Measurements from ENCODE around the gene ASB7.

Gene ASB7

DNA sequence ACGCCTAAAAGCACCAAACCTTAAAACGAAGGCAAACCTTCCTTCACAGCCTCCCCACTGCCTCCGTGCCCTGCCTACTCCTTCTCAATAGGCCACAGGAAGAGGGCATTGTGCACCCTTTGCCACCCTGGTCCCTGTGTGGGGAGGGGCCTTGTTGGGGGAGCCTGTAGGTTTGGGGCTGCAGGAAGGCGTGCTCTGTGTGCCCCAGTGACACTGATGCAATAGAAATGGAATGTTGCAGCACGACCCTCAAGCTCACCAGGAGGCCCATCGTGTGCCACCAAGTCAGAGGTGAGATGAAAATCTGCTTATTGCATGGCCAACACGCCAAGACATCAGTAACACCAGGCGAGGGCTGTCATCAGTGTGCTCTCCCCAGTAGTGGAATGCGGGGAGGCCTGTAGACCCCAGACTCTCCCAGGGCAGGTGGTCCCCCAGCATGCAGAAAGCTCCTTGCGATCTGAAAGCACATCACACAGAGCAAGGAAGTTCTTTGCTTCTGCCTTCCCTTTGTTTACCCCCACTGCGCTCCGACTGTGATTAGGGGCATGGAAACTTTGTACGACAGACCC is 86.2 kb downstream of the ASB7 start:
- no peak overlapping the region for H3K9ac ChIP-seq (ENCODE audit: low read depth, low read length)
- H3K4me3 ChIP-seq (ENCODE audit: low read length): no peak overlapping the region
- no peaks in the 10 kb centered on the region for H3K27me3 ChIP-seq (ENCODE audit: control insufficient read depth, insufficient read depth, low read length)
- H3K4me2 ChIP-seq (ENCODE audit: low read length): peak overlapping the region; percentile 83
- peaks cover 31% of the 10 kb centered on the region for H3K4me1 ChIP-seq (ENCODE audit: control insufficient read depth, insufficient read depth, low read length)
- H3K9me3 ChIP-seq (replicated peaks; ENCODE audit: low read length): no peaks in the 10 kb centered on the region
- H3K36me3 ChIP-seq (ENCODE audit: insufficient read depth, low read length): no peaks in the 10 kb centered on the region

DNA sequence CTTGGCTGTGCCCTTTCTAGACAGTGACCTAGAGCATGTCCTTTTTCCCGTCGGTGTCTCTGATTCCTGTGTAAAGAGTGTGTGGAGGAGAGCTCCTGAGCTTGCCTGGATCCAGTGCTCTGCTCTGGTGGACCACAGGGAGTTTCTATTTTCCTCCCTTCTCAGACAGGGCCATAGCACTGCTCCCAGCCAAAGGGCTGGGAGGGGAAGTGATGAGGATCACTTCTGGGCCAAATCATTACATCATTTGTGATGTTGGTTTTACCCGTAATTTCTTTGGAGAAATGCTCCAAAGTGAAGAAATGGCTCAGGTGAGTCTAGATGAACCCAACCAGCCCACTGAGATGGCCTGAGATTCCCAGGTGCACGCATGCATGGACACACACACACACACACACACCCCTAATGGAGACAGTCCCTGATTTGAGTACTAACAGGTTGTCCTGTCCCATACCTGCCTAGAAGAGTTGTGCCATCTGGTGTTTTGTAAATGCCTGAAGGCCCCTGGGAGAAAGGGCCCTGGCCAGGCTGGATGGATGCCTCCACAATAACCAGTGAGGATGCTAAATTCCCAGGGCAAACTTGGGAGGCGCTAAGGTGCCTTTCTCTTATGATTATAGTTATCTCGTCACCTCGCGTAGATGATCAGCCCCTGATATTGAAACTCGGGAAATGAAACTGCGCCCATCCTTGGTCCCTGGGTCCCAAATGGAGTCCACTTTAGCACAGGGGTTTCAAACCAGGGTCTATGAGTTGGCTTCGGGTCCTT is 86.9 kb downstream of the ASB7 start:
- Histone ChIP-seq H3K36me3 (ENCODE audit: insufficient read depth, low read length) (no peaks in the 10 kb centered on the region), H3K9me3 (replicated peaks; ENCODE audit: low read length) (no peaks in the 10 kb centered on the region), H3K4me2 (ENCODE audit: low read length) (no peak overlapping the region), H3K4me3 (ENCODE audit: low read length) (no peak overlapping the region), H3K9ac (ENCODE audit: low read depth, low read length) (no peak overlapping the region), H3K4me1 (ENCODE audit: control insufficient read depth, insufficient read depth, low read length) (peaks cover 31% of the 10 kb centered on the region), H3K27me3 (ENCODE audit: control insufficient read depth, insufficient read depth, low read length) (no peaks in the 10 kb centered on the region)

DNA sequence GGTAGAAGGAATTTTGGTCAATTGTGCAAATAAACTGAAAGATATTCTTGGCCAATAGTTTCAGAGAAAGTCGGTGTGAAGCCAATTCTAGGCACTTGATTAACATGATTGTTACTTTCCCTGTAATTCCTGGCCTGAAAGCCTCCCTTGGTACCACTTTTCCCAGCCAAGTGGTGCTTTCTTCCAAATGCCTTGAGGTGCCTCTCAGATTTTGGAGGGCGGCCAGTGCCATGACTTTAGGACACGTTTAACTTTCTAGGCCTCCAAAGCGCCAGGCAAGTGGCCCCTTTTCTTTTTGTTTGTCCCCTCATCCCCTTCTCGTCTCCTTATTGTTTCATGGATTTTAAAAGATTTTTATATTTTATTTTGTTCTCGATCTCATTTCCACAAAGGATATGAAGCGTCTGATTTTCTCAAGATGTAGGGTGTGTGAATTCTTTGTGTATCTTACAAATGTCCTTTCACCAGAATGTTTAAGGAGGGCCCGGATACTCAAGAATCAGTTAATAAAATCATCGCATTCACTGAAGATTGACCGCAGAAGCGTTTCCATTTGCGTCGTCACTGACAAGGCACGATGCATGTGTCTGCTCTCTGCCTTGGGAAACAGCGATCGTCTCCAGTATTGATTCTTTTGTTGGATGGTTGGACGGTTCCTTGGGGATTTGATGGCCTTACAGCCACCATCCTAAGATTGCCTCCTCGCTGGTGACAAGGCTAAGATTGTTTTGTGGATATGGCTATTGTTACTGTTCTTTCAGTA is 87.8 kb downstream of the ASB7 start:
- Histone ChIP-seq H3K9ac (ENCODE audit: low read depth, low read length) (no peak overlapping the region), H3K27me3 (ENCODE audit: control insufficient read depth, insufficient read depth, low read length) (no peaks in the 10 kb centered on the region), H3K9me3 (replicated peaks; ENCODE audit: low read length) (no peaks in the 10 kb centered on the region), H3K4me2 (ENCODE audit: low read length) (no peak overlapping the region), H3K4me3 (ENCODE audit: low read length) (no peak overlapping the region), H3K4me1 (ENCODE audit: control insufficient read depth, insufficient read depth, low read length) (peaks cover 31% of the 10 kb centered on the region), H3K36me3 (ENCODE audit: insufficient read depth, low read length) (no peaks in the 10 kb centered on the region)

DNA sequence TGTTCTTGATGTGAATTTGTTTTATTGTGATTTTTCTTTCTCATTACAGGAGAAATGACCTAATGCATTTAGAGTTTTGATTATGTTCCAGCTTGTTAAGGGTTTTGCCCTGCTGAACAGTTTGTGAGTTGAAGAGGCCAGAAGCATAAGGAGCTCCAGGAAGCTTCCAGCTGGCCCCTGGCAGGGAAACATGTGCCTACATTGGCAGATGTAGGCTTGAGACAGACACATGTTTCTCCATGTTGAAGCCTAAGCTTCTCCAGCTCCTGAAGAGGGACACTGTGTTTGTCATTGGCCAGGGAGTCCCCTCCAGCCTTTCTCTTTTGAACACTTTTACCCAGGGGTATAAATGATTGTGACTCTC is 88.4 kb downstream of the ASB7 start:
- no peak overlapping the region for H3K4me3 ChIP-seq (ENCODE audit: low read length)
- H3K4me1 ChIP-seq (ENCODE audit: control insufficient read depth, insufficient read depth, low read length): peaks cover 31% of the 10 kb centered on the region
- H3K36me3 ChIP-seq (ENCODE audit: insufficient read depth, low read length): no peaks in the 10 kb centered on the region
- H3K27me3 ChIP-seq (ENCODE audit: control insufficient read depth, insufficient read depth, low read length): no peaks in the 10 kb centered on the region
- H3K4me2 ChIP-seq (ENCODE audit: low read length): no peak overlapping the region
- no peak overlapping the region for H3K9ac ChIP-seq (ENCODE audit: low read depth, low read length)
- H3K9me3 ChIP-seq (replicated peaks; ENCODE audit: low read length): no peaks in the 10 kb centered on the region

DNA sequence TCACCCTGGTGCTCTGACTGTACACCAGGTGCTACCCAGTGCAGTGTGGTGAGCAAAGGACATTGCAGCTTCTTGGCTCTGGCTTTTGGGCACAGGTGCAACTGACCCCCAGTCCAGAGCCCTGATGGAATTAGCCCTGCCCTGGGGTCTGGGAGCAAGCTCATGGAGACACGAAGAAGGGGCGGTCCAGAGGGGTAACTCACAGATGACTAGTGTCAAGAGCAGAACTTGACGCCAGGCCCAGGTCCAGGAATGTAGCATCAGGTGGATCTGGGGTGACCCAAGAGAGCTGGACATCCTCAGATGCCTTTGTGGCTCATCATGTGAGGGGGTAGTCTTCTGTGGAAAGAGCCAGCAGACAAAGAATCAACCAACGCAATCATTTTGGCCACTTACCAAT is 88.9 kb downstream of the ASB7 start:
- Histone ChIP-seq H3K27me3 (ENCODE audit: control insufficient read depth, insufficient read depth, low read length) (no peaks in the 10 kb centered on the region), H3K4me1 (ENCODE audit: control insufficient read depth, insufficient read depth, low read length) (peaks cover 26% of the 10 kb centered on the region), H3K4me3 (ENCODE audit: low read length) (no peak overlapping the region), H3K9me3 (replicated peaks; ENCODE audit: low read length) (no peaks in the 10 kb centered on the region), H3K4me2 (ENCODE audit: low read length) (no peak overlapping the region), H3K36me3 (ENCODE audit: insufficient read depth, low read length) (no peaks in the 10 kb centered on the region), H3K9ac (ENCODE audit: low read depth, low read length) (no peak overlapping the region)

DNA sequence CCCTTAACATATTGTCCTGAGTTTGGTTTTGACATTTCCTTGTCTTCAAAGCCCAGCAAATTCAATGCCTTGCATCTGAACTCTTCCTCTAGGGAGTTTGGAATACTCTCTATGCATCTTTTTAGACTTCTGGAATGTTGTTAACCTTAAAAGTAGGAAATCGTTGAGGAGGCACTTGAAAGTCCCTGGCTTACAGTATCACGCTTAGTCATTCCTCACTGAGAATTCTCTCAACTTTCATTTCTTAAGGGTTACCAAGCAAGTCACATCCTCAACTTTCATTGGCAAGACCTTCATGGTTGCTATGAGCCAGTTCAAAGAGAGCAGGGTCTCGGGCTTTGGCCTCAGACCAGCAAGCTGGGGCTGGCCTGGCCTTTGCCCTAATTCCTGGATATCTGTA is 89.9 kb downstream of the ASB7 start:
- no peak overlapping the region for H3K4me2 ChIP-seq (ENCODE audit: low read length)
- no peak overlapping the region for H3K4me3 ChIP-seq (ENCODE audit: low read length)
- no peaks in the 10 kb centered on the region for H3K36me3 ChIP-seq (ENCODE audit: insufficient read depth, low read length)
- no peaks in the 10 kb centered on the region for H3K27me3 ChIP-seq (ENCODE audit: control insufficient read depth, insufficient read depth, low read length)
- H3K9me3 ChIP-seq (replicated peaks; ENCODE audit: low read length): no peaks in the 10 kb centered on the region
- no peak overlapping the region for H3K9ac ChIP-seq (ENCODE audit: low read depth, low read length)
- peaks cover 19% of the 10 kb centered on the region for H3K4me1 ChIP-seq (ENCODE audit: control insufficient read depth, insufficient read depth, low read length)

DNA sequence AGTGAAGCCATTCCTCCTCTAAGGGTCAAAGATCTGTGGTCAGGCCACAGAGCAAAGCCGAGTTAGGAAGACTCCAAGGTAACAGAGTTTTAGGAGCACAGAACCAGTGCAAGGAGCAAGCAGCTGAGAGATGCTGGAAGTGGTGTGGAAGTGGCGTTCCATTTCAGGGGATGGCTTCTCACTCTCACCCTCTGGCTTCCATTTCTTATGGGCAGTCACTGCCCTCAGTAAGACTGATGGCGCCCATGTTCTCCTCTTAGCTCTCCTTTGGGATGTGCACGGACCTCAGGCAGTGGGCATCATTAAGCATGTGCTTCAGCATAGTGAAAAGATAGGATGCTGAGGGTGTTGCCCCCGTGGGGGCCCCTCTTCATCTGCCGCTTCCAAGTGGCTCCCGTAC is 90.3 kb downstream of the ASB7 start:
- Histone ChIP-seq H3K36me3 (ENCODE audit: insufficient read depth, low read length) (no peaks in the 10 kb centered on the region), H3K9ac (ENCODE audit: low read depth, low read length) (no peak overlapping the region), H3K4me1 (ENCODE audit: control insufficient read depth, insufficient read depth, low read length) (peaks cover 15% of the 10 kb centered on the region), H3K4me2 (ENCODE audit: low read length) (no peak overlapping the region), H3K4me3 (ENCODE audit: low read length) (no peak overlapping the region), H3K9me3 (replicated peaks; ENCODE audit: low read length) (no peaks in the 10 kb centered on the region), H3K27me3 (ENCODE audit: control insufficient read depth, insufficient read depth, low read length) (no peaks in the 10 kb centered on the region)

DNA sequence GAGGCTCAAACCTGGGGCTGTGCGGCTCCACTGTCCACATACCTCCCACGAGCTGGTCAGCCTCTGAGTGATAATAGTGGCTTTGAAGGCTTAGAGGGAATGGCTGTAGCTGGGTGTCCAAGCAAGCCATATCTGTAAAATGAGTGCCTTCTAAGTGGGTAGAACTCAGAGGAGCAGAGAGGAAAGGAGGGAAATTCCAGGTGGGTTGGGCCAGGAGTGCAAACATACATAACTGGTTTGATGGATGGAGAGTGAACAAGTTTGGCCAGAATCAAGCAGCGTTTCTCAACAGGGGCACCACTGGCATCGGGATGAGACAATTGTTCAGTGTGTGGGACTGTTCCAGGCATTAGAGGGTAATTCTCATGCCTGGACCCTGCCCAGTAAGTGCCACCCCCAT is 91.1 kb downstream of the ASB7 start:
- no peak overlapping the region for H3K4me3 ChIP-seq (ENCODE audit: low read length)
- no peak overlapping the region for H3K4me2 ChIP-seq (ENCODE audit: low read length)
- H3K9ac ChIP-seq (ENCODE audit: low read depth, low read length): no peak overlapping the region
- no peaks in the 10 kb centered on the region for H3K27me3 ChIP-seq (ENCODE audit: control insufficient read depth, insufficient read depth, low read length)
- H3K4me1 ChIP-seq (ENCODE audit: control insufficient read depth, insufficient read depth, low read length): peaks cover 7% of the 10 kb centered on the region
- no peaks in the 10 kb centered on the region for H3K36me3 ChIP-seq (ENCODE audit: insufficient read depth, low read length)
- no peaks in the 10 kb centered on the region for H3K9me3 ChIP-seq (replicated peaks; ENCODE audit: low read length)

DNA sequence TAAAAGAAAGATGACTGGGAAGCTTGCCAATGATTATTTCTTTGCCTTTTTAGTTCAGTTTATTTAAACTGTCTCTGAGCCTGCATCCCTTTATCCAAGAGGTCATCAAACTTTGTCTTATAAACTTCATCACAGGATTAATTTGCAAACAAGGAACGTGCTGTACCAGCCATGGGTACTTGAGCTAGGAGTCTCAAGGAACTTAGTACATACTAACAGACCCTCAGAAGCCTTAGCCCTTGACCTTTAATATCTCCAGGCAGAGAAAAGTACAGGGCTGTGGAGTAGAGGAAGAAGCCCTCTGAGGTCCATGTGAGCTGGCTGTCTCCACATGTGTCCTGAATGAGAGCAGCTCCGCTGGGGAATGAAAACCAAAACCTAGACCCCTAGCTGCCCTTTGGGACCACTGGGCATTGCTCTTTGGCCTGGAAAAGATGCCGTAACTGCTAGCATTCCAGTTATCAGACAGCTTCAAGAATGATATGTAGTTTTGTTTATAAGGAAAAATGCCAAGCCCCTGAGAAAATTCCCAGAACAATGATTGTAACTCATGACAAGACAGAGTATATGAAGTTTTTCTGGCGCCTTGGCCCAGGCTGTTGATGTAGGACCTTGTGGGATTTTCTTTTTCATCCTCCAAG is 92.1 kb downstream of the ASB7 start:
- no peaks in the 10 kb centered on the region for H3K36me3 ChIP-seq (ENCODE audit: insufficient read depth, low read length)
- H3K4me1 ChIP-seq (ENCODE audit: control insufficient read depth, insufficient read depth, low read length): no peaks in the 10 kb centered on the region
- no peak overlapping the region for H3K9ac ChIP-seq (ENCODE audit: low read depth, low read length)
- H3K9me3 ChIP-seq (replicated peaks; ENCODE audit: low read length): no peaks in the 10 kb centered on the region
- no peak overlapping the region for H3K4me2 ChIP-seq (ENCODE audit: low read length)
- H3K4me3 ChIP-seq (ENCODE audit: low read length): no peak overlapping the region
- no peaks in the 10 kb centered on the region for H3K27me3 ChIP-seq (ENCODE audit: control insufficient read depth, insufficient read depth, low read length)

DNA sequence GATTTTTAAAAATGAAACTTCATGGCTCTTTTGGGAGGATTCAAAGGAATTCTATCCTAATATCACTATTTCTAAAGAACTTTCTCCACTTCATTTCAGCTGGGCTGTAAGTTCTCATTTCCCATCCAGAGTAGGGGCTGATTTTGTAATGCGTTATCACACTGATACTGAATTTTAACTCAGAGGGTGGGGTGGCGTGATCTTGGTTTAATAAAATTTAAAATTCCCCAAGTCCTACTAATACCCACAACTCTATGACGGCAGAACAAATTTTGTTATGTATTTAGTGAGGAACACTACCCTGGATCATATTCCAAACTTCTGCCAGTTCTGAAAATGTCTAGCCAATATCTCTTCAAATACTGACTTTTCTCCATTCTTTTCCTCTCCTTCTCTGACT is 92.7 kb downstream of the ASB7 start:
- Histone ChIP-seq H3K9ac (ENCODE audit: low read depth, low read length) (no peak overlapping the region), H3K4me2 (ENCODE audit: low read length) (no peak overlapping the region), H3K4me3 (ENCODE audit: low read length) (no peak overlapping the region), H3K9me3 (replicated peaks; ENCODE audit: low read length) (no peaks in the 10 kb centered on the region), H3K4me1 (ENCODE audit: control insufficient read depth, insufficient read depth, low read length) (no peaks in the 10 kb centered on the region), H3K36me3 (ENCODE audit: insufficient read depth, low read length) (no peaks in the 10 kb centered on the region), H3K27me3 (ENCODE audit: control insufficient read depth, insufficient read depth, low read length) (no peaks in the 10 kb centered on the region)

DNA sequence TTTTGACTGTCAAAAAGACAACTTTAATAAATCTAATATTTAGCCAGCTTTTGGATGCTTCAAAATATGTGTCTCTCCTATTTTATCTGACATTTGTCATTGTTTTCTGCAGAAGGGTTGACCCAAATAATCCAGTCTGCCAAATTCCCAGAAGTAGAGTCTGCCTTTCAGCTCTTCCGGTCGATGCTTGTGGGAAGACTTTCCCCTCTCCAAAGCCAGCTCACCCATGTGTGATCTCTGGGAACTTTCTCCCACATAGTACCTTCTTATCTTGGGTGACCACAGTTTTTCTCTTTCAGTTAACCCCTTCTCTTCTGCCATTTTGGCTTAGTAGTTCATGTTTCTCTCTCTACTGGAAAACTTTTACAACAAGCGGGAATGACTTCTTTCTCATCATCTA is 94.1 kb downstream of the ASB7 start:
- H3K4me1 ChIP-seq (ENCODE audit: control insufficient read depth, insufficient read depth, low read length): no peaks in the 10 kb centered on the region
- no peaks in the 10 kb centered on the region for H3K27me3 ChIP-seq (ENCODE audit: control insufficient read depth, insufficient read depth, low read length)
- H3K9ac ChIP-seq (ENCODE audit: low read depth, low read length): no peak overlapping the region
- no peaks in the 10 kb centered on the region for H3K9me3 ChIP-seq (replicated peaks; ENCODE audit: low read length)
- no peaks in the 10 kb centered on the region for H3K36me3 ChIP-seq (ENCODE audit: insufficient read depth, low read length)
- H3K4me2 ChIP-seq (ENCODE audit: low read length): no peak overlapping the region
- no peak overlapping the region for H3K4me3 ChIP-seq (ENCODE audit: low read length)

Measured in skeletal muscle satellite cell (primary cell).